ENCODE data around the gene MCTP2. TPM values are rescaled to one million over a fixed set of nuclear protein-coding genes. Genes with fewer than 3 reads are reported as not detected.

MCTP2 gene
- total RNA-seq, 1 donor from 2014 or later = 4.8 TPM

GRCh38 chr15:94367726-94368535 lies 136.6 kb downstream of the MCTP2 start:
- H3K27me3 Mint-ChIP-seq = peaks cover 4% of the 10 kb centered on the region
- no peak for TF ChIP-seq CTCF (conservative IDR thresholded peaks at IDR 0.05)
- H3K4me3 Mint-ChIP-seq = no peak overlapping the region
- H3K9me3 Mint-ChIP-seq = no peaks in the 10 kb centered on the region
- H3K4me1 Mint-ChIP-seq (ENCODE audit: unreplicated experiment) = peaks cover 31% of the 10 kb centered on the region
- no peaks in the 10 kb centered on the region for H3K36me3 Mint-ChIP-seq
- no peak for DNase-seq (ENCODE audit: extremely low spot score, unreplicated experiment)
- H3K27ac Mint-ChIP-seq = no peak overlapping the region

DNA sequence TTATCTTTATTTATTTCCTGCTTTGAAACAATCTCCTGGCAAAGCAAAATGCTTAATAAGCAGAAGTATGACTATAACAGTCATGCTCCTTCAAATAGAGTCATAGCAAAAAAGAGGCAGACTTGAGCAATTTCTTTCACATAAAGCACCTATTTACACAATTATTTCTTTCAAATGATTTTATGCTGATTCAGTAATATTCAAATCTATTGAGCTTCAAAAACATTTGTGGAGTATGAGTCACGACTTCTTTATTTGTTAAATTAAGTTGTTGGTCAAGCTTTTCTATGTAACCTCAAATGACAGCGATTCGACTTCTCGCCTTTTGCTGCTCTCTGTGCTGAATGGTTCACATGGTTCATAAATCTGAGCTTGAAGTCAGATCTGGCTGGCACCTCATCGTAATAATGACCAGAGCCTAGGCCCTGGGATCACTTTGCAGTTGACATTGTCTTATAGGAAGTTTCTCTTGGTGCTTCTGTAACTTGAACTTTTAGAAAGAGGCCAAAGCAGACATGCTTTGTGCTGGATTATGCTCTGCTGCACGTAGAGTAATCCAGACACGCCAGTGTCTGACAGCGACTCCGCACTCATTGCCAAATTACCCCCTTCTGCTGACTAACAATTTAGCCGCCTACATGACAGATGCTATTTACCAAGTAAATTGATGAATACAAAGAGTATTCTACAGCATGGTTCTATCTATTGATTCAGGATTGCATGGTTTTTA lies 139.0 kb downstream of the MCTP2 start:
- Mint-ChIP-seq H3K36me3 (no peaks in the 10 kb centered on the region), H3K9me3 (no peaks in the 10 kb centered on the region), H3K4me3 (no peak overlapping the region), H3K27ac (no peak overlapping the region), H3K4me1 (ENCODE audit: unreplicated experiment) (peaks cover 21% of the 10 kb centered on the region), H3K27me3 (peaks cover 4% of the 10 kb centered on the region)
- DNase-seq (ENCODE audit: extremely low spot score, unreplicated experiment) = no peak
- no peak for TF ChIP-seq CTCF (conservative IDR thresholded peaks at IDR 0.05)

GRCh38 chr15:94370936-94371285 lies 139.6 kb downstream of the MCTP2 start:
- Mint-ChIP-seq H3K4me1 (ENCODE audit: unreplicated experiment) (peaks cover 21% of the 10 kb centered on the region), H3K27me3 (peaks cover 4% of the 10 kb centered on the region), H3K27ac (no peak overlapping the region), H3K4me3 (no peak overlapping the region), H3K36me3 (no peaks in the 10 kb centered on the region), H3K9me3 (no peaks in the 10 kb centered on the region)
- no peak for TF ChIP-seq CTCF (conservative IDR thresholded peaks at IDR 0.05)
- no peak for DNase-seq (ENCODE audit: extremely low spot score, unreplicated experiment)

- no peak for TF ChIP-seq CTCF (conservative IDR thresholded peaks at IDR 0.05)
- Mint-ChIP-seq H3K4me1 (ENCODE audit: unreplicated experiment) (peaks cover 11% of the 10 kb centered on the region), H3K27me3 (peaks cover 4% of the 10 kb centered on the region), H3K4me3 (no peak overlapping the region), H3K9me3 (no peaks in the 10 kb centered on the region), H3K36me3 (no peaks in the 10 kb centered on the region), H3K27ac (no peak overlapping the region)
- no peak for DNase-seq (ENCODE audit: extremely low spot score, unreplicated experiment)
These were observed 141.5 kb downstream of the MCTP2 start for GRCh38 chr15:94372821-94373220.

DNA sequence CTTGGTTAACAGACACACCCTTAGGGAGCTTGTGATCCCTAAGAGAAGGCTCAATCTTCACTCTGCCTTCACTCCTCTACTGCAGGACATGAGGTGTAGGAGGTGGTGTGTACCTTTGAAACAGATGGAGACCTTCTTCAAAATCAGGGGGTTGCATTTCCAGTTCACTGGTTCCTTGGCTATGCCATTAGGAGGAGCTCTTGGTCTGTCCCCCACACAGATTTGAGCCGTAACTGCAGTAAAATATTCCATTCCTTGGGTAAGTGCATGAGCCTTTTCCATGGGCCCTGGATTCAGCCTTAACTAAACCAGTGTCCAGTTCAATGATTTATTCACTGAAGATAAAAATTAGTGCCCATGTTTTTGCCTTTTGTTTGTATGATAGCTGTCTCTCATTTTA lies 144.6 kb downstream of the MCTP2 start:
- H3K9me3 Mint-ChIP-seq = no peaks in the 10 kb centered on the region
- H3K27ac Mint-ChIP-seq = no peak overlapping the region
- DNase-seq (ENCODE audit: extremely low spot score, unreplicated experiment) = no peak
- H3K4me1 Mint-ChIP-seq (ENCODE audit: unreplicated experiment) = no peaks in the 10 kb centered on the region
- no peaks in the 10 kb centered on the region for H3K27me3 Mint-ChIP-seq
- no peak overlapping the region for H3K4me3 Mint-ChIP-seq
- TF ChIP-seq CTCF (conservative IDR thresholded peaks at IDR 0.05) = peak; percentile 17
- no peaks in the 10 kb centered on the region for H3K36me3 Mint-ChIP-seq
